Measurements from ENCODE around the gene ESM1. TPM values are rescaled to one million over a fixed set of nuclear protein-coding genes. Genes with fewer than 3 reads are reported as not detected.

Gene ESM1
- total RNA-seq, 4 donors from 2014 or later = not detected

GRCh38 chr5:54964405-54964804 is 21.0 kb downstream of the ESM1 start:
- TF ChIP-seq CTCF (IDR thresholded peaks at IDR 0.05) (no peak), POLR2A (IDR thresholded peaks at IDR 0.05) (no peak)
- no peak overlapping the region for H3K4me3 ChIP-seq (ENCODE audit: low read depth, poor library complexity, severe bottlenecking)
- no peak for DNase-seq (ENCODE audit: low spot score in 2 of 2)
- intact Hi-C loops (cut with DNase I; ENCODE audit: low total_unique reads) = no loop called here

GRCh38 chr5:54959673-54960418 is 25.5 kb downstream of the ESM1 start:
- no peak for DNase-seq (ENCODE audit: low spot score in 2 of 2)
- WGBS, 2 donors = 69 to 77% methylated on average over 6 of the region's 6 CpGs
- intact Hi-C loops (cut with DNase I; ENCODE audit: low total_unique reads) = no loop called here
- no peak overlapping the region for H3K4me3 ChIP-seq (ENCODE audit: low read depth, poor library complexity, severe bottlenecking)
- TF ChIP-seq POLR2A (IDR thresholded peaks at IDR 0.05) = no peak

GRCh38 chr5:54956922-54957321 is 28.5 kb downstream of the ESM1 start:
- DNase-seq (ENCODE audit: low spot score in 2 of 2) = no peak
- intact Hi-C loops (cut with DNase I; ENCODE audit: low total_unique reads) = no loop called here
- TF ChIP-seq POLR2A (IDR thresholded peaks at IDR 0.05) (no peak), CTCF (IDR thresholded peaks at IDR 0.05) (no peak)
- no peak overlapping the region for H3K4me3 ChIP-seq (ENCODE audit: low read depth, poor library complexity, severe bottlenecking)

GRCh38 chr5:54947187-54947586 is 38.2 kb downstream of the ESM1 start:
- TF ChIP-seq POLR2A (IDR thresholded peaks at IDR 0.05) (no peak), CTCF (IDR thresholded peaks at IDR 0.05) (no peak)
- no peak overlapping the region for H3K4me3 ChIP-seq (ENCODE audit: low read depth, poor library complexity, severe bottlenecking)
- intact Hi-C loops (cut with DNase I; ENCODE audit: low total_unique reads) = no loop called here
- DNase-seq (ENCODE audit: low spot score in 2 of 2) = no peak
- WGBS, 2 donors = 55 to 60% methylated on average over 1 of the region's 1 CpG

- H3K4me3 ChIP-seq (ENCODE audit: low read depth, poor library complexity, severe bottlenecking) = no peak overlapping the region
- 59 to 63% methylated on average over 3 of the region's 3 CpGs for whole genome bisulfite sequencing, 2 donors
- intact Hi-C loops (cut with DNase I; ENCODE audit: low total_unique reads) = no loop called here
- TF ChIP-seq POLR2A (IDR thresholded peaks at IDR 0.05) (no peak), CTCF (IDR thresholded peaks at IDR 0.05) (no peak)
- no peak for DNase-seq (ENCODE audit: low spot score in 2 of 2)
These were observed 39.0 kb downstream of the ESM1 start for GRCh38 chr5:54946306-54946819.

- 70 to 72% methylated on average over 7 of the region's 7 CpGs for WGBS, 2 donors
- intact Hi-C loops (cut with DNase I; ENCODE audit: low total_unique reads) = no loop called here
- H3K4me3 ChIP-seq (ENCODE audit: low read depth, poor library complexity, severe bottlenecking) = no peak overlapping the region
- TF ChIP-seq CTCF (IDR thresholded peaks at IDR 0.05) = no peak
- TF ChIP-seq POLR2A (IDR thresholded peaks at IDR 0.05) = no peak
- DNase-seq (ENCODE audit: low spot score in 2 of 2) = no peak
These were observed 41.0 kb downstream of the ESM1 start for GRCh38 chr5:54944364-54944763.

Data from lower leg skin (tissue), 4 donors.